ENCODE data around the gene NFIA. TPM values are rescaled to one million over a fixed set of nuclear protein-coding genes. Genes with fewer than 3 reads are reported as not detected.

The NFIA gene
- total RNA-seq, 1 experiment from 2014 or later = 65.4 TPM

DNA sequence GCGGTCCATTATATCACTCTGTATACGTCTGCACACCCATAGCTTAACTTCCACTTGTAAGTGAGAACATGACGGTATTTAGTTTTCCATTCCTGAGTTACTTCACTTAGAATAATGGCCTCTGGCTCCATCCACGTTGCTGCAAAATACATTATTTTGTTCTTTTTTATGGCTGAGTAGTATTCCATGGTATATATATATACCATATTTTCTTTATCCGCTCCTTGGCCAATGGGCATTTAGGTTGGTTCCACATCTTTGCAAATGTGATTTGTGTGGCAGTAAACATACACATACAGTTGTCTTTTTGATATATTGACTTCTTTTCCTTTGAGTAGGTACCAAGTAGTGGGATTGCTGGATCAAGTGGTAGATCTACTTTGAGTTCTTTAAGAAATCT is 245.1 kb downstream of the NFIA start:
- no peak for DNase-seq (ENCODE audit: low spot score)
- Histone ChIP-seq H3K27me3 (replicated peaks; ENCODE audit: insufficient read depth, low read depth, low read length, poor library complexity) (no peaks in the 10 kb centered on the region), H3K9me3 (ENCODE audit: low read depth, low read length, poor library complexity, severe bottlenecking) (no peaks in the 10 kb centered on the region), H3K27ac (ENCODE audit: low read depth, low read length, poor library complexity, severe bottlenecking) (no peak overlapping the region), H3K36me3 (ENCODE audit: insufficient read depth, low read length, poor library complexity, severe bottlenecking) (no peaks in the 10 kb centered on the region), H3K4me3 (ENCODE audit: low read depth, low read length, poor library complexity, severe bottlenecking) (no peak overlapping the region), H3K4me1 (ENCODE audit: insufficient read depth, low read length, poor library complexity, severe bottlenecking) (peaks cover 9% of the 10 kb centered on the region)
- POLR2A ChIA-PET (ENCODE audit: low non-redundant PET) = no interaction called here
- intact Hi-C loops (cut with micrococcal nuclease; ENCODE audit: unreplicated experiment) = no loop called here
- no TSS peak for BruUV-seq (replicated peaks)
- CTCF ChIA-PET = no interaction called here
- TF ChIP-seq EZH2 (IDR thresholded peaks at IDR 0.05; ENCODE audit: borderline replicate concordance, low read depth, low read length, poor library complexity, severe bottlenecking) = no peak
- TF ChIP-seq, protein P1, sequence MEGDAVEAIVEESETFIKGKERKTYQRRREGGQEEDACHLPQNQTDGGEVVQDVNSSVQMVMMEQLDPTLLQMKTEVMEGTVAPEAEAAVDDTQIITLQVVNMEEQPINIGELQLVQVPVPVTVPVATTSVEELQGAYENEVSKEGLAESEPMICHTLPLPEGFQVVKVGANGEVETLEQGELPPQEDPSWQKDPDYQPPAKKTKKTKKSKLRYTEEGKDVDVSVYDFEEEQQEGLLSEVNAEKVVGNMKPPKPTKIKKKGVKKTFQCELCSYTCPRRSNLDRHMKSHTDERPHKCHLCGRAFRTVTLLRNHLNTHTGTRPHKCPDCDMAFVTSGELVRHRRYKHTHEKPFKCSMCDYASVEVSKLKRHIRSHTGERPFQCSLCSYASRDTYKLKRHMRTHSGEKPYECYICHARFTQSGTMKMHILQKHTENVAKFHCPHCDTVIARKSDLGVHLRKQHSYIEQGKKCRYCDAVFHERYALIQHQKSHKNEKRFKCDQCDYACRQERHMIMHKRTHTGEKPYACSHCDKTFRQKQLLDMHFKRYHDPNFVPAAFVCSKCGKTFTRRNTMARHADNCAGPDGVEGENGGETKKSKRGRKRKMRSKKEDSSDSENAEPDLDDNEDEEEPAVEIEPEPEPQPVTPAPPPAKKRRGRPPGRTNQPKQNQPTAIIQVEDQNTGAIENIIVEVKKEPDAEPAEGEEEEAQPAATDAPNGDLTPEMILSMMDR (conservative IDR thresholded peaks at IDR 0.05; ENCODE audit: low read depth, low read length) = no peak

DNA sequence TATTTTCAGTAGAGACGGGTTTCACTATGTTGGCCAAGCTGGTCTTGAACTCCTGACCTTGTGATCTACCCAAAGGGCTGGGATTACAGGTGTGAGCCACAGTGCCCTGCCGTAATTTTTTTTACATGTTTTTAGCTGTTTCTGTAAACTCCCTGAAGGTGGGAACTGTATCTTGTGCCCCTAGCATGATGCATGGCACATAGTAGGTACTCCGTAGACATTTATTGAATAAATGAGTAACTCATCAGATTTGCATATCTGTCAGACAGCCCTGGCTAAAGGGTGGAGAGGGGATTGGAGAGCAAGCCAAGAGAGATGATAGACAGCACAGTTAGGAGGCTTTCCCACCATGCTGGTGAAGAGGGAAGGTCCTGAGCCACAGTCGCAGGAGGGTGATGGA is 247.2 kb downstream of the NFIA start:
- ChIA-PET CTCF (no interaction called here), POLR2A (ENCODE audit: low non-redundant PET) (no interaction called here)
- Histone ChIP-seq H3K36me3 (ENCODE audit: insufficient read depth, low read length, poor library complexity, severe bottlenecking) (peaks cover 8% of the 10 kb centered on the region), H3K4me3 (ENCODE audit: low read depth, low read length, poor library complexity, severe bottlenecking) (no peak overlapping the region), H3K27me3 (replicated peaks; ENCODE audit: insufficient read depth, low read depth, low read length, poor library complexity) (no peaks in the 10 kb centered on the region), H3K27ac (ENCODE audit: low read depth, low read length, poor library complexity, severe bottlenecking) (no peak overlapping the region), H3K4me1 (ENCODE audit: insufficient read depth, low read length, poor library complexity, severe bottlenecking) (peaks cover 10% of the 10 kb centered on the region), H3K9me3 (ENCODE audit: low read depth, low read length, poor library complexity, severe bottlenecking) (no peaks in the 10 kb centered on the region)
- TF ChIP-seq, protein P1 (conservative IDR thresholded peaks at IDR 0.05; ENCODE audit: low read depth, low read length) = no peak
- no peak for TF ChIP-seq EZH2 (IDR thresholded peaks at IDR 0.05; ENCODE audit: borderline replicate concordance, low read depth, low read length, poor library complexity, severe bottlenecking)
- intact Hi-C loops (cut with micrococcal nuclease; ENCODE audit: unreplicated experiment) = no loop called here
- BruUV-seq (replicated peaks) = no TSS peak
- no peak for DNase-seq (ENCODE audit: low spot score)

DNA sequence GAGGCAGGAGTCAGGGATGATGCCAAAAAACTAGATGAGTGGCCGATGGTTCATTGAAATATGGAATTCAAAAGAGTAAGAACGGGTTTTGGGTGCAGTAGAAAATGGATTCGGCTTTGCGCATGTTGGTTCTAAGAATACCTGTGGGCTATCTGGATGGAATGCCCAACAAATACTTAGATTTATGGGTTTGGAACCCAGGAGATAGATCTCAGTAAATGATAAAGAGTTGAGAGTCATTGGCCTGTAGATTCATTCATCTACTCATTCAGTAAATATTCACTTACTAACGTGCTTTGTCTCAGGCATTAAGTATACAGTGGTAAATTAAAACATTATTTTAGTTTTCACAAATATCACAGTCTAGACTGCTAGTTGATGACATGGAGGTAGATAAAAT is 247.7 kb downstream of the NFIA start:
- H3K36me3 ChIP-seq (ENCODE audit: insufficient read depth, low read length, poor library complexity, severe bottlenecking) = peaks cover 8% of the 10 kb centered on the region
- no peak for DNase-seq (ENCODE audit: low spot score)
- ChIA-PET POLR2A (ENCODE audit: low non-redundant PET) (no interaction called here), CTCF (no interaction called here)
- BruUV-seq (replicated peaks) = no TSS peak
- H3K4me3 ChIP-seq (ENCODE audit: low read depth, low read length, poor library complexity, severe bottlenecking) = no peak overlapping the region
- intact Hi-C loops (cut with micrococcal nuclease; ENCODE audit: unreplicated experiment) = loop anchor here (10.0 kb wide), 1 partner anchor 355 kb away; no protein-coding TSS in a partner anchor
- H3K4me1 ChIP-seq (ENCODE audit: insufficient read depth, low read length, poor library complexity, severe bottlenecking) = peaks cover 7% of the 10 kb centered on the region
- H3K9me3 ChIP-seq (ENCODE audit: low read depth, low read length, poor library complexity, severe bottlenecking) = no peaks in the 10 kb centered on the region
- no peak overlapping the region for H3K27ac ChIP-seq (ENCODE audit: low read depth, low read length, poor library complexity, severe bottlenecking)
- no peak for TF ChIP-seq EZH2 (IDR thresholded peaks at IDR 0.05; ENCODE audit: borderline replicate concordance, low read depth, low read length, poor library complexity, severe bottlenecking)
- TF ChIP-seq, protein P1 (conservative IDR thresholded peaks at IDR 0.05; ENCODE audit: low read depth, low read length) = no peak
- H3K27me3 ChIP-seq (replicated peaks; ENCODE audit: insufficient read depth, low read depth, low read length, poor library complexity) = no peaks in the 10 kb centered on the region
